ENCODE results near the gene PGLYRP2. TPM values are rescaled to one million over a fixed set of nuclear protein-coding genes. Genes with fewer than 3 reads are reported as not detected.
"Not testable (repeated sequence)": the region's sequence is repeated elsewhere in the genome, so short reads cannot be mapped to it uniquely, and the experiment has no call there.

The PGLYRP2 gene
- total RNA-seq, 1 donor from 2014 or later = not detected

GRCh38 chr19:15519433-15519976 lies 40.2 kb upstream of the PGLYRP2 start:
- no peak for DNase-seq
- peaks cover 71% of the 10 kb centered on the region for H3K27me3 ChIP-seq (ENCODE audit: low read depth)
- H3K4me3 ChIP-seq = no peak overlapping the region
- peaks cover 14% of the 10 kb centered on the region for H3K9me3 ChIP-seq (replicated peaks)
- no peaks in the 10 kb centered on the region for H3K4me1 ChIP-seq
- H3K27ac ChIP-seq (replicated peaks) = no peak overlapping the region
- no peaks in the 10 kb centered on the region for H3K36me3 ChIP-seq
- intact Hi-C loops (cut with micrococcal nuclease) = no loop called here
- TF ChIP-seq, protein P1, sequence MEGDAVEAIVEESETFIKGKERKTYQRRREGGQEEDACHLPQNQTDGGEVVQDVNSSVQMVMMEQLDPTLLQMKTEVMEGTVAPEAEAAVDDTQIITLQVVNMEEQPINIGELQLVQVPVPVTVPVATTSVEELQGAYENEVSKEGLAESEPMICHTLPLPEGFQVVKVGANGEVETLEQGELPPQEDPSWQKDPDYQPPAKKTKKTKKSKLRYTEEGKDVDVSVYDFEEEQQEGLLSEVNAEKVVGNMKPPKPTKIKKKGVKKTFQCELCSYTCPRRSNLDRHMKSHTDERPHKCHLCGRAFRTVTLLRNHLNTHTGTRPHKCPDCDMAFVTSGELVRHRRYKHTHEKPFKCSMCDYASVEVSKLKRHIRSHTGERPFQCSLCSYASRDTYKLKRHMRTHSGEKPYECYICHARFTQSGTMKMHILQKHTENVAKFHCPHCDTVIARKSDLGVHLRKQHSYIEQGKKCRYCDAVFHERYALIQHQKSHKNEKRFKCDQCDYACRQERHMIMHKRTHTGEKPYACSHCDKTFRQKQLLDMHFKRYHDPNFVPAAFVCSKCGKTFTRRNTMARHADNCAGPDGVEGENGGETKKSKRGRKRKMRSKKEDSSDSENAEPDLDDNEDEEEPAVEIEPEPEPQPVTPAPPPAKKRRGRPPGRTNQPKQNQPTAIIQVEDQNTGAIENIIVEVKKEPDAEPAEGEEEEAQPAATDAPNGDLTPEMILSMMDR (IDR thresholded peaks at IDR 0.05; ENCODE audit: borderline replicate concordance) = no peak

- TF ChIP-seq, protein P1 (IDR thresholded peaks at IDR 0.05; ENCODE audit: borderline replicate concordance) = no peak
- no peaks in the 10 kb centered on the region for H3K36me3 ChIP-seq
- no peak for DNase-seq
- H3K27me3 ChIP-seq (ENCODE audit: low read depth) = peaks cover 63% of the 10 kb centered on the region
- intact Hi-C loops (cut with micrococcal nuclease) = no loop called here
- peaks cover 14% of the 10 kb centered on the region for H3K9me3 ChIP-seq (replicated peaks)
- H3K4me3 ChIP-seq = no peak overlapping the region
- no peak overlapping the region for H3K27ac ChIP-seq (replicated peaks)
- H3K4me1 ChIP-seq = no peaks in the 10 kb centered on the region
Observed at GRCh38 chr19:15517778-15518177, 38.5 kb upstream of the PGLYRP2 start.

DNA sequence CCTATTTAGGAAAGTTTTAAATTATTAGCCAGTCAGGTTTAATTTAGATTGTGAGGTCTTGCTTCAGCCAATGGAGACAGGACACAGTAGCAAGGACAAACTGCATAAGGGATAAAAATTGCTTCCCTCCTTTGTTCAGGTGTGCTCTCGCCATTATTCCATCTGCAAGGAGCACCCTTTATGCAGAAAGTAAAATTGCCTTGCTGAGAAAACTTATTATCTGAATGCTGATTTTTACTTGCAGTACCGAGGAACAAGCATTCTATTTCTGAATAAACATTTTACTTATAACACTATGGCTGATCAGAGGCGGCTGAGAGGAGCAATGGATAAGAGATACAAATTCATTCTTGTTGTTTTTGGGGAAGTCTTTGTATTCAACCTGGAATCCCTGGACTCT lies 37.1 kb upstream of the PGLYRP2 start:
- Histone ChIP-seq H3K4me3 (no peak overlapping the region), H3K27ac (replicated peaks) (no peak overlapping the region), H3K27me3 (ENCODE audit: low read depth) (peaks cover 63% of the 10 kb centered on the region), H3K9me3 (replicated peaks) (peaks cover 14% of the 10 kb centered on the region), H3K36me3 (no peaks in the 10 kb centered on the region), H3K4me1 (no peaks in the 10 kb centered on the region)
- TF ChIP-seq, protein P1 (IDR thresholded peaks at IDR 0.05; ENCODE audit: borderline replicate concordance) = no peak
- intact Hi-C loops (cut with micrococcal nuclease) = no loop called here
- no peak for DNase-seq

DNA sequence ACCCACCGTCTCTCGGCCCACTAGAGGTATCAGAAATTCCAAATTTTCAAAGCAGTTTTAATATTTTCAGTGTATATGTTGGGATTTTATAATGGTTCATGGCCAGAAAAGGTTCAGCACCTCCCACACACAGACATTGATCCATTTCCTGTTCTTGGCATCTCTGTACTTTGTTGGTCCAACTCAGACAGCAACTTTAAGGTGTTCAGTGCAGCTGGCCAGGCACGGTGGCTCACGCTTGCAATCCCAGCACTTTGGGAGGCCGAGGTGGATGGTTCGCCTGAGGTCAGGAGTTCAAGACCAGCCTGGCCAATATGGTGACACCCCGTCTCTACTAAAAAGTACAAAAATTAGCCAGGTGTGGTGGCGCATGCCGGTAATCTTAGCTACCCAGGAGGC lies 35.9 kb upstream of the PGLYRP2 start:
- DNase-seq; H3K4me1 ChIP-seq; H3K4me3 ChIP-seq; intact Hi-C loops (cut with micrococcal nuclease); H3K36me3 ChIP-seq; H3K27ac ChIP-seq (replicated peaks): not testable (repeated sequence)
- Histone ChIP-seq H3K27me3 (ENCODE audit: low read depth) (peaks cover 64% of the 10 kb centered on the region), H3K9me3 (replicated peaks) (peaks cover 14% of the 10 kb centered on the region)

- TF ChIP-seq, protein P1 (IDR thresholded peaks at IDR 0.05; ENCODE audit: borderline replicate concordance) = no peak
- H3K27ac ChIP-seq (replicated peaks) = no peak overlapping the region
- H3K27me3 ChIP-seq (ENCODE audit: low read depth) = peaks cover 70% of the 10 kb centered on the region
- intact Hi-C loops (cut with micrococcal nuclease) = no loop called here
- H3K36me3 ChIP-seq = no peaks in the 10 kb centered on the region
- no peak for DNase-seq
- H3K9me3 ChIP-seq (replicated peaks) = peaks cover 11% of the 10 kb centered on the region
- peaks cover 8% of the 10 kb centered on the region for H3K4me1 ChIP-seq
- H3K4me3 ChIP-seq = no peak overlapping the region
Observed at GRCh38 chr19:15511671-15512424, 32.5 kb upstream of the PGLYRP2 start.

- peaks cover 95% of the 10 kb centered on the region for H3K27me3 ChIP-seq (ENCODE audit: low read depth)
Observed at GRCh38 chr19:15508035-15508710, 28.9 kb upstream of the PGLYRP2 start, which contains the start of gene CYP4F22. TSS of gene CYP4F22 (plus strand) at chr19:15508525. CDS start at chr19:15525337, 16,812 bp downstream.

More at GRCh38 chr19:15508035-15508710, 28.9 kb upstream of the PGLYRP2 start, which contains the start of gene CYP4F22:
- no peak within 1 kb of the TSS for H3K27ac ChIP-seq (replicated peaks)
- intact Hi-C loops (cut with micrococcal nuclease) = no loop called here
- peak within 1 kb of the TSS; percentile 43 for H3K4me3 ChIP-seq
- H3K4me1 ChIP-seq = peaks cover 8% of the 10 kb centered on the region
- no peak for DNase-seq
- TF ChIP-seq, protein P1 (IDR thresholded peaks at IDR 0.05; ENCODE audit: borderline replicate concordance) = no peak
- H3K36me3 ChIP-seq = no peaks in the 10 kb centered on the region
- no peaks in the 10 kb centered on the region for H3K9me3 ChIP-seq (replicated peaks)

Data from left ventricle myocardium inferior (tissue), 1 donor.